CD14-positive monocyte (primary cell): Measurements from ENCODE around the gene CAMTA1. TPM values are rescaled to one million over a fixed set of nuclear protein-coding genes. Genes with fewer than 3 reads are reported as not detected.

Source experiments
- DNase-seq, 3 donors: peaks; one replicate each; pipeline ENCODE4 v3.0.0-alpha.2; 2011 to 2022
- H2AFZ ChIP-seq: 2 replicates; pipeline ENCODE4 v1.6.0; 2012; ENCODE audit warnings: mild to moderate bottlenecking, low read depth, low read length, inconsistent platforms; ENCODE audit not compliant: insufficient read depth, poor library complexity, severe bottlenecking
- H3K27ac ChIP-seq, 2 donors: 1 replicate in 1 of 2; 2 replicates in 1 of 2; pipeline ENCODE4 v1.5.1; 2012 to 2013; ENCODE audit warnings: low read length in 2 of 2, control low read depth in 1 of 2, inconsistent platforms in 1 of 2, low read depth in 1 of 2, mild to moderate bottlenecking in 1 of 2
- H3K27me3 ChIP-seq, 2 donors: one replicate each; pipeline versions ENCODE4 v1.6.0 to v1.6.1; 2011 to 2013; ENCODE audit warnings: low read length in 2 of 2; ENCODE audit not compliant: control insufficient read depth in 2 of 2, insufficient read depth in 2 of 2
- H3K36me3 ChIP-seq, 2 donors: replicated peaks in 1 of 2; 1 replicate in 1 of 2; 2 replicates in 1 of 2; pipeline versions ENCODE4 v1.5.1 to v1.6.1; 2012 to 2013; ENCODE audit warnings: low read length in 2 of 2, control low read depth in 1 of 2, inconsistent platforms in 1 of 2, mild to moderate bottlenecking in 1 of 2; ENCODE audit not compliant: insufficient read depth in 2 of 2, control insufficient read depth in 1 of 2
- H3K4me1 ChIP-seq, 2 donors: 1 replicate in 1 of 2; 2 replicates in 1 of 2; pipeline versions ENCODE4 v1.5.1 to v1.6.1; 2012 to 2013; ENCODE audit warnings: low read length in 2 of 2, control low read depth in 1 of 2, inconsistent platforms in 1 of 2, mild to moderate bottlenecking in 1 of 2, moderate library complexity in 1 of 2; ENCODE audit not compliant: insufficient read depth in 2 of 2, control insufficient read depth in 1 of 2
- H3K4me2 ChIP-seq: replicated peaks from 2 replicates; pipeline ENCODE3; 2012; ENCODE audit warnings: low read length, moderate library complexity, mild to moderate bottlenecking; ENCODE audit not compliant: poor library complexity, severe bottlenecking; ENCODE audit errors: extremely low read depth
- H3K4me3 ChIP-seq, 3 experiments: fragments of 200-600 bp in 1 of 3; sonication (generic) in 1 of 3; replicated peaks in 1 of 3; 1 replicate in 2 of 3; 2 replicates in 1 of 3; pipeline ENCODE4 v1.5.1; 2011 to 2013; ENCODE audit warnings: low read length in 3 of 3, mild to moderate bottlenecking in 3 of 3, control low read depth in 2 of 3, low read depth in 2 of 3, inconsistent platforms in 1 of 3, moderate library complexity in 1 of 3
- H3K79me2 ChIP-seq: 2 replicates; pipeline ENCODE4 v1.6.0; 2012; ENCODE audit warnings: mild to moderate bottlenecking, control low read depth, inconsistent platforms, low read length, moderate library complexity; ENCODE audit not compliant: insufficient read depth
- H3K9ac ChIP-seq: 2 replicates; pipeline ENCODE4 v1.6.0; 2017; ENCODE audit warnings: low read length, mild to moderate bottlenecking; ENCODE audit not compliant: insufficient read depth, poor library complexity, severe bottlenecking
- H3K9me3 ChIP-seq, 2 donors: replicated peaks in 1 of 2; 1 replicate in 1 of 2; 2 replicates in 1 of 2; pipeline versions ENCODE4 v1.5.1 to v1.6.1; 2012 to 2013; ENCODE audit warnings: low read length in 2 of 2, control low read depth in 1 of 2; ENCODE audit not compliant: control insufficient read depth in 1 of 2, insufficient read depth in 1 of 2
- H4K20me1 ChIP-seq: 2 replicates; pipeline ENCODE4 v1.6.0; 2012; ENCODE audit warnings: mild to moderate bottlenecking, low read length, control low read depth, moderate library complexity; ENCODE audit not compliant: insufficient read depth
- H3K27ac Mint-ChIP-seq, 7 donors: one replicate each; pipeline ENCODE4 v1.8.0; 2020; ENCODE audit warnings: mild to moderate bottlenecking in 7 of 7, mixed read lengths in 7 of 7, moderate library complexity in 6 of 7, inconsistent platforms in 2 of 7
- H3K27me3 Mint-ChIP-seq, 3 donors: one replicate each; pipeline ENCODE4 v1.8.0; 2021 to 2022; ENCODE audit warnings: low read depth in 3 of 3, mild to moderate bottlenecking in 3 of 3, mixed read lengths in 3 of 3, moderate library complexity in 3 of 3, inconsistent platforms in 1 of 3
- H3K36me3 Mint-ChIP-seq, 2 donors: one replicate each; pipeline ENCODE4 v1.8.0; 2020; ENCODE audit warnings: mixed read lengths in 2 of 2, inconsistent platforms in 1 of 2, mild to moderate bottlenecking in 1 of 2
- H3K4me1 Mint-ChIP-seq: one replicate; pipeline ENCODE4 v1.8.0; 2020; ENCODE audit warnings: mild to moderate bottlenecking, mixed read lengths
- H3K4me3 Mint-ChIP-seq, 2 donors: one replicate each; pipeline ENCODE4 v1.8.0; 2020; ENCODE audit warnings: mild to moderate bottlenecking in 2 of 2, mixed read lengths in 2 of 2, moderate library complexity in 1 of 2
- H3K9me3 Mint-ChIP-seq, 7 donors: one replicate each; pipeline ENCODE4 v1.8.0; 2020 to 2022; ENCODE audit warnings: mixed read lengths in 7 of 7, mild to moderate bottlenecking in 6 of 7, moderate library complexity in 6 of 7, inconsistent platforms in 2 of 7
- CTCF ChIP-seq: fragments of 200-600 bp; IDR thresholded peaks from one replicate; pipeline ENCODE4 v1.8.0; 2022; ENCODE audit warnings: antibody characterized with exemption, mild to moderate bottlenecking
- WGBS: methylation state at CpG from one replicate; pipeline ENCODE4 v1.1.5; 2013; ENCODE audit warnings: missing lambda C conversion rate; ENCODE audit not compliant: insufficient coverage; 5-methylcytosine and 5-hydroxymethylcytosine counted together
- intact Hi-C, 2 donors: fragments of 100-400 bp; cut with micrococcal nuclease; formaldehyde crosslinking; loops; one replicate each; pipeline versions ENCODE4 v1.15.0 to v1.15.1; 2023
- polyA plus RNA-seq, 3 donors: library from polyadenylated mRNA; depleted of rRNA in 1 of 3; unstranded in 2 of 3; stranded (reverse) in 1 of 3; fragments of 300-500 nt in 2 of 3; fragments of >200 nt in 1 of 3; fragmentation: Illumina TruSeq in 2 of 3; gene quantifications; 1 replicate in 2 of 3; 2 replicates in 1 of 3; pipeline ENCODE4 v1.2.3, GENCODE V29; 2012 to 2021

Gene CAMTA1
- polyA plus RNA-seq, 3 donors, result 52.0 to 89.6 (median 78.3) TPM

GRCh38 chr1:7652515-7653098, 867.4 kb downstream of the CAMTA1 start:
- Mint-ChIP-seq H3K4me3 (no peak overlapping the region), H3K27ac (no peak overlapping the region), H3K27me3 (peaks cover 4 to 11% (median 9%) of the 10 kb centered on the region in 3 donors), H3K4me1 (peaks cover 20% of the 10 kb centered on the region), H3K36me3 (no peaks in the 10 kb centered on the region), H3K9me3 (peaks cover 0 to 2% (median 0%) of the 10 kb centered on the region in 7 donors)
- no peak for DNase-seq
- H3K4me2 ChIP-seq, result no peak overlapping the region
- H3K9me3 ChIP-seq, result no peaks in the 10 kb centered on the region
- no peak overlapping the region for H3K27ac ChIP-seq
- no peaks in the 10 kb centered on the region for H3K79me2 ChIP-seq
- H3K9ac ChIP-seq, result no peak overlapping the region
- 32% methylated on average over 8 of the region's 12 CpGs for WGBS
- H3K4me3 ChIP-seq, result no peak overlapping the region
- TF ChIP-seq CTCF, result no peak
- H3K27me3 ChIP-seq, result no peaks in the 10 kb centered on the region
- H3K36me3 ChIP-seq, result no peaks in the 10 kb centered on the region
- no peak overlapping the region for H2AFZ ChIP-seq
- peaks cover 9 to 11% of the 10 kb centered on the region in 2 donors for H3K4me1 ChIP-seq
- intact Hi-C loops, result no loop called here
- H4K20me1 ChIP-seq, result no peaks in the 10 kb centered on the region

- no peak for DNase-seq
- Histone ChIP-seq H3K79me2 (no peaks in the 10 kb centered on the region), H3K36me3 (no peaks in the 10 kb centered on the region), H3K4me2 (no peak overlapping the region), H3K9ac (no peak overlapping the region), H3K4me1 (no peaks in the 10 kb centered on the region), H3K9me3 (no peaks in the 10 kb centered on the region), H4K20me1 (no peaks in the 10 kb centered on the region), H3K4me3 (no peak overlapping the region), H3K27ac (no peak overlapping the region), H3K27me3 (no peaks in the 10 kb centered on the region), H2AFZ (no peak overlapping the region)
- peaks cover 2 to 5% (median 5%) of the 10 kb centered on the region in 3 donors for H3K27me3 Mint-ChIP-seq
- H3K36me3 Mint-ChIP-seq, result no peaks in the 10 kb centered on the region
- WGBS, result 100% methylated on average over 1 of the region's 1 CpG
- intact Hi-C loops, result no loop called here
- H3K27ac Mint-ChIP-seq, result peak overlapping the region in 1 of 7 donors; percentile 41
- no peak for TF ChIP-seq CTCF
- peaks cover 4% of the 10 kb centered on the region for H3K4me1 Mint-ChIP-seq
- no peak overlapping the region for H3K4me3 Mint-ChIP-seq
- H3K9me3 Mint-ChIP-seq, result peaks cover 0 to 5% (median 0%) of the 10 kb centered on the region in 7 donors
These were observed 869.5 kb downstream of the CAMTA1 start for GRCh38 chr1:7654725-7655124.
